CD4-positive, alpha-beta T cell treated with Interleukin-4 for 4 hours (primary cell): ENCODE data around the gene MYO15B.
A peak's percentile ranks its signal among the peaks of the same experiment; 100 is the strongest.
"Not testable (repeated sequence)": the region's sequence is repeated elsewhere in the genome, so short reads cannot be mapped to it uniquely, and the experiment has no call there.

Experiments used
- DNase-seq: peaks from one replicate; pipeline ENCODE4 v3.0.0-alpha.2; 2020

MYO15B gene

DNA sequence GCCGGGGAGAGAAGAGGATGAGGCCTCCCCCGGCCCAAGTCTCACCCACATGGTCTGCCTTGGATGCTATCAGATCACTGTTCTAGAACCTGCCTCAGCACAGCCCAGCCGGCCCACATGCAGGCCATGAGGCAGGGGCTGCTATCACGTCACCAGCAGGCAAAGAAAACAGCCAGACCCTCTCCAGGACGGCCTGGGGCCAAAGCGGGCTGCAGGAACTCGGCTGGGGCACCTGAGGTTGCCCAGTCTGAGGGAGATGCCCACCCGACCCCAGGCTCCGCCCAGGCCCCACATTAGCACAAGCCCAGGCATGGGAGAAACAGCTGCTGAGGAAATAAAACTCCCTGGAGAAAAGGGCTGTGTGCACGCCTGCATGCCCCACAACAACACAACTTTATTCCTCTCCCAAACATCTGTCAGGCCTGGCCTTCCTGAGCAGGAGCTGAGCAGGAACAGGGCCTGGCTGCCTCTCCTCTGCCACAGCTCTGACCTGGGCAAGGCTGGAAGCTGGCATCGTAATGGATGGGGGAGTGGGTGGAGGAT, 39.0 kb downstream of the MYO15B start:
- no peak for DNase-seq

DNA sequence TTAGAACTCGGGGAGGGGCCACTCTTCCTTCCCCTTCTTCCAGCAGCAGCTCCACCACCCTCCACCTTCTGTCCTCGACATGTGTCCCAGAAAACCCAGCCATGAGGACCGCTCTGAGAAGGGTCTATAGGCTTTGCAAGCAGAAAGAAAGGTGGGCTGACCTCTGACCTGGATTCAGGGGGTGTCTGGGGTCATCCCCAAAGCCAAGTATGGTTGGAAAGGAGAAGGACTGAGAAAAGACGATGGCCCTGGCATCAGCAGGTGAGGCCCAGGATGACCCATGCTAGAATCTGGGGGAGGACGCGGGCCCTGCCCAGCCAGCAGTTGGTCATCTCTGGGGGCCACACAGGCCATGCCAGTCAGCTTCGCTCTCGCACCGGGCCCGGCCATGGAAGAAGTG, 39.5 kb downstream of the MYO15B start:
- DNase-seq, result no peak

DNA sequence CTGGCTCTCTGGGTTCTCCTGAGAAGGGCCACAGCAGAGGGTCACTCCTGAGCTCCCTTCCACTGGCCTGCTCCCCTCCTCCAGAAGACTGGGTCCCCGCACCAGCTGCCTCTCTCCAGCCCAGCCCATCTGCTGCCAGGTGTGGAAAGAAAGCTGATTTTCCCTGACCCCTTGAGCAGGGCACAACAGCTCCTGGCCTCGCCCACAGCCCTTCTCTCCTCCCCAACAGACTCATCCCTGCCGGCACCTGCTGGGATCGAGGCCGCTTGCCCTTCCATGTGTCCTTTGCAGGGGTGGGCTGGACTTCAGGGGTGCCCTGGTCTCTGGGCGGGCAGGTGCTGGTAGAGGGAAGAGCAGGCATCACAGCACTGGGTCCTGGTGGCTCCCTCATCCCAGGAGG, 40.8 kb downstream of the MYO15B start:
- no peak for DNase-seq

DNA sequence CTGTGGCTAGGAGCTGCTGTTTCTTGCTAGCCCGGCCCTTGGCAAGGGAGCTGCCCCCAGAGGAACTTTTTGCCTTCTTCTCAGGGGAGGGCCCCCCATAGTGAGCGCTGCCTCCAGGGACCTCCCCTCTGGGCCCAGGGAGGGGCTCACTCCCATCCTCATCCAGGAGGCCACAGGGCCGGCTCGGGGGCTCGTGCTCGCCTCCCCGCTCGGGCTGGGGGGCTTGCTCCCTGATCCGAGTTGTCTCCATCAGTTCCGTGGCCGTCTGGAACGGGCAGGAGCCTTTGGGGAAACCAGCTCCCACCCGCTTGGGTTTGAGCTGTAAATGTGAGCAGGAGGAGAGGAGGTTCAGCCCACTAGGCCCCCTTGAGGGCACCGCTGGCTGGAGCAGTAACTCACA, 41.6 kb downstream of the MYO15B start:
- no peak for DNase-seq

DNA sequence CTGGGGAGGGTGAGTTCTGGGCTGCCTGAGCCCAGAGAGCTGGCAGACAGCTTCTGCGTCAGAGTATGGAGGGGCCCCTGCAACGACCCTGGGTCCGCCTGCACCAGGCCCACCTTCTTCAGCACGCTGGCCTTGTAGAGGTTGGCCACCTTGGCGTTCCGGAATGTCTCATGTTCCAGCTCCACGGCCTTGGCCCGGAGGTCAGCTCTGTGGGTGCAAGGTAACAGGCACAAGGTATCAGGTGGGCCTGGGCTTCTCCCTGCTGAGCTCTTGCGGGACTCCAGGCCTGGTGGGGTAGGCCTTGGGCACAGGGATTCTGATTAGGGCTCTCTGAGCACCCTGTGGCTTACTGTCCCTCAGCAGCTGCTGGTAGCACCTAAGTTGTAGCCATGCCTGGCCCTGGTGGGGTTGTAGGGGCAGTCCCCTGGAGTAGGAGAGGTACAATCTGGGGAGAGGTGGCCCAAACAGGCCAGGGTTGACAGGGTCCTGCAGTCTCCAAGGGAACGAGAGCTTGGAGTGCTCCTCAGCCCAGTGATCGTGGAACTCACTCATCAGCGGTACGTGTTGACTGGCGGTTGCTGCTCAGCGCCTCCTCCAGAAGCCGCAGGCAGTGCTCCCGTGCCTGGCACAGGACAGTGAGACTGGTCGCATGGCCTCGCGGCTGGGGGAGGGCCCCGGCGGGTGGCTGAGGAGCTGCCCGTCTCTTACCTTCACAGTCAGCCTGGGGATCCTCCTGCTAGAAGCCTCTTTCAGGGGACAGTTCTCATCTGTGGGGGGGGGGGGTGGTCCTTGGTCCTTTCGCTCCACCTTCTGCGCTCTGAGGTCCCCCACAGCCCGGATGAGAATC, 42.7 kb downstream of the MYO15B start:
- DNase-seq, result no peak

DNA sequence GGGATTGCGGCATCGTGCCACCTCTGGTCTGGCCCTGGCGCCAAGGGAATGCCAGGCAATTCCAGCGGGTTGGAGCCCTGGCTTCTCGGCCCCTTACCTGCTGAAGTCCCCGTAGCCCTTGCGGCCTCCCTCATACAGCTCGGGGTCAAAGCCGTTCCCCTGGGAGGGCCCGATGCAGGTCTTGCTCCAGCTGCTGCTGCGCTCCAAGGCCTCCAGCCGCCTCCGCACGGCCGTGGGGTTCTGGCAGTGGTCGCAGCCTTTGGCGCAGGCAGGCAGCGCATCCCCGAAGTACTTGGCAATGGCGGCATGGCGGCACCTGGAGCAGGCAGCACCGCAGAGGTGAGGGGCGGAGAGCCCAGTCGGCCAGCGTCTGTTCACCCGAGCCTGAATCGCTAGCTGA, 43.8 kb downstream of the MYO15B start:
- DNase-seq, result no peak

DNA sequence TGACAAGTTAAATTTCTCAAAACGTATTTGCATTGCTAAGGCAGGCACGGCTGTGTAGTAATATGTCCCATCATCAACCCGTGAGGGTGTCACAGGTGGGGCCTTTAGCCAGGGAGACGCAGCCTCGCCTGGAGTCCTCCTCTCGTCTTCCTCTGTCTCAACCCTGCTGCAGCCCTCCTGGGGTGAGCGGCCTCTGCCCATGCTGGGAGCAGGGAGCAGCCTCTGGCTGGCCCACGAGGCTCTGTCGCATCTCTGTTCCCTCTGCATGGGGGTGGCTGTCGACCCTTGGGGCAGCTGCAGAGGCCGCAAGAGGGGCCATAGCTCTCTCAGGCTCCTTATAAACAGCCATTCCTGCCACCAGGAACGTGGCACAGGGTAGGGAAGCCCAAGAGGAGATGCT, 44.8 kb downstream of the MYO15B start:
- DNase-seq, result no peak

DNA sequence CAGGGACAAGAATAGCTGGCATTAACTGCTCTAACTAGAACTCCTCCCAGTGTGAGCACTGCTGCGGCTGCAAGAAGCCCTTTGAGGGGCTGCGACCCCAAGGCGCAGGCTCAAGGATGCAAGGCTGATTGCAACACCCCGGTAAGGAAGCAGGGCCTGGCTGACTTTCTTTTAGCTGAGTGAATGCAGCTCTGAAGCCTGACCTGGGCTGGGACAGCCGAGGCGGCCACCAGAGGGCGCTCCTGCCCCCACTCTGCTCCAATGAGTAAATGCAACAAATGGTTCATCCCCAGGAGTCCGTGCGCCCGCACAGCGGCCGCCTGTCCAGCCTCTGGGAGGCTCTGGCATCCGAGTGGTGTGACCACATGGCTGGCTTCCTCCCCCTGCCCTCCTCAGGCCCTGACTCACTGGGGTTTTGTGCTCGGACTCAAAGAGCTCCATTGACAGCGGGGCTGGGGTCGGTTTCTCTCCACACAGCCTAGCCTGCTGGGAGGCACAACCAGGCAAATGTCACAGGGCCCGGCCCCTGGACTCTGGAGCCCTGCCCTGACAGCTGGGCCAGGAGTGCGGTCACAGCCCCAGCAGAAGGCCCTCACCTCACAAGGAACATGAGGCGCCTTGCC, 45.4 kb downstream of the MYO15B start, which contains the start of gene SMIM5:
Gene SMIM5, plus strand, starts transcription at position 572 of the 623 bp plus-strand sequence. CDS start 6,768 bp downstream, outside the sequence.
- peak; percentile 77 for DNase-seq

DNA sequence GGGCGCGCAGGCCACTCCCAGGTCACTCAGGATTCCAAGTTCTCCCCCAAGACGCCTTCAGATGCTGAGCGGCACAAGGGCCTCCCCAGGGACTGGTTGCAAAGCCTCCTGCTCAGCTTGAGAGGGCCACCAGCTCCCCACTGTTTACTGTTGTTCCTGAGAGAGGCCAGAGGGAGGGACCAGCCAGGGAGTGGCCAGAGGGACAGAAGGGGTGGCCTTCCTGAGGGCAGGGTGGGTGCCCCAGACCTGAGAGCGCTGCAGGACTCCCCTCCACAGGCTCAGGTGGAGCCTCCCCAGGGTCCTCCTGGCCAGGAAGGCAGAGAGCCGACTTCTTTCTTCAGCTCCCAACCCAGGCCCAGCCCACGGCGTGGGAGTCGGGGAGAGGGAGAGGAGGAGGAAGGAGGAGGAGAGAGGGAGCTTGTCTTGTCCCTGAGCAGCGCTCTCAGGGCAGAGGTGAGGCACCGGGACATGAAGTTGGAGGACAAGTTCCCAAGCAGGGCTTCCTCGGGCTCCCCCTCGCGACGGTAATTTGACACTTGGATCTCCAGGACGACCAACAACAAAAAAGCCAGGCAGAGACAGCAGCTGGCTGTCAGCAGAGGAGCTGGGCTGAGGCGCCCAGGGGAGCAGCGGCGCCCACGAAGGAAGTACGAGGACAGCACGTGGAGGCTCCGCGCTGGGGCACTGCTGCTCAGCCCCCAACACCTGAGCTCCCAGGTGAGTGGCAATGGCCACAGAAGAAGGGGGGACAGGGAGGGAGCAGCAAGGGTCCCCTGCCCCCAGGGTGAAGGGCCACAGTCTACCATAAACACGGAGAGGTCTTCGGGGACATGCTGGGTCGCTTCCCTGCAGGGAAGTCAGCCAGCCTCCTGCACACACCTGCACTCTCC, 46.1 kb downstream of the MYO15B start:
- peak; percentile 29 for DNase-seq

DNA sequence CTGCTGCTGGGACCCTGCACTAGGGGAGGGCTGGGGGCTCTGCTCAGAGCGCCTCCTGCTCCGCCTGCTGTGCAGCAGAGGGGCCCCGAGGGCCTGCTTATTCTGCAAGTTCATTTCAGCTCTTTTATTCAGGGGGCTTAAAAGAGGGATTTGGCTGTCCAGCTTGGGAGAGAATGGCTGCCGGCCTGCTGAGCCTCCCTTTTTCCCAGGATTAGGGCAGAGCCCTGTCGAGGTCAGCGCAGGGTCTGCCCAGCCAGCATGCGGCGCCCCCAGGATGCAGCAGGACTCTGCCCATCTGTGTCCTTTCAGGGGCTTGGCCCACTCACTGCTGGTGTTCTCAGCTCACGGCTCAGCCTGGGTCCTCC, 46.8 kb downstream of the MYO15B start:
- DNase-seq, result no peak

DNA sequence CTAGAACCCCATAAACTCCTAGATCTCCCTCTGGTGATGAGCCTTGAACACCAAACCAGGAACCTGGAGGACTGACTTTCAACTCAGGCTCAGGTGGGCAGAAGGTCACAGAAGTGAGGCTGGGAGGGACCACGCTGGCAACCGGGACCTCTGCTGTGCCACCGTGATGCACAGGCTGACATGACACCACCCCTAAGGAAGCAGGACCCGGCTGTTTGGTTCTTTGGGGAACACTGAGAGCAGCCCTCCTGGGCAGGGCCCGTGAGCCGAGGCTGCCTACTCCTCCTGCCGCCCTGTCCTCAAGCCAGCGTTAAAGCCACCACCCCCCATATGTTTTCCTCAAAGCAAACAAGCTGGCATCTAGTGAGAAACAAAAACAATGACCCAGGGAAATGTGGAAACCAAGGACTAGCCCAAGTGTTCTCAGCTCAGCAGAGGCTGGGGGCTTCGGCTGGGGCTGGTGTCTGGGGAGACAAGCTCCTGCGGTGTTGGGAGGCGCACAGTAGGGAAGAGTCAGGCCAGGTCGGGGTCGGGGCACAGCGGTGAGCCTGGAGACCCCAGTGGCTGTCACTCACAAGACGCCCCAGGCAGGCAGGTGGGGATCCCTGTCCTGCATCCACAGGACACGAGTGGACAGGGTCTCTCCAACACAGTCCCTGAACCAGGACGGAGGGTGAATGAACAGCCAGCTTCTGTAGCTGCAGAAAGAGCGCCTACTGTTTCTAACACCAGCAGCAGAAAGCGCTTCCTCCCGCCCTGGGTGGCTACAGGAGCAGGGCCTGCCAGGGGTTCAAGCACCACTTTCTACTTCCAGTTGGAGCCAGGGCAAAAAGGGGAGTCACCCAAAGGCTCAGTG, 47.4 kb downstream of the MYO15B start:
- no peak for DNase-seq

DNA sequence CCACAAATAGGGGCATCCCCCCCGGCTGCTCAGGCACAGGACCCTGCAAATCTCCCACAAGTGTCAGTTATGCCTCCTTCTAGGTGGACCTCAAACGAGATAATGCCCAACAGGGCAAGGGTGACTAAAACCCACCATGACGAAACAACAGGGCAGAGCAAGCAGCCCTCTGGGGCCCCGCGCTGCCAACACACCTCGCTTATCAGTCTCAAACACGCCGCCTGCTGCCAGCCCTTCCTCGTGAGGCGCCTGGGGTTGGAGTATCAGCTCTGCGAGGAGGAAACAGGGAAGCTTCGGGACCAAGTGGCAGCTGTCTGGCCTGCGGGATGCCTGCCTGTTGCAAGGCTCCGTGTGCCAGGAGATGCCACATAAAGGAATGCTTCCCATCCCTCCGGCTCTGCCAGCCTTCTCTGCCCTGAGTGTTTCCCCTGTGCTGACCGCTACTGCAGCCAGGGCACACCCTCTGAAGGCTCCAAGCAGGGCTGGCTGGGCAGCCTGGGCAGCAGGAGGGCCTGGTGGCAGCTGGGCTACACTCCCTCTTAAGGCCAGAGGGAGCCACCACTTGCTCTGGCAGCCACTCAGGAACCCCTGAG, 48.1 kb downstream of the MYO15B start:
- DNase-seq, result no peak

DNA sequence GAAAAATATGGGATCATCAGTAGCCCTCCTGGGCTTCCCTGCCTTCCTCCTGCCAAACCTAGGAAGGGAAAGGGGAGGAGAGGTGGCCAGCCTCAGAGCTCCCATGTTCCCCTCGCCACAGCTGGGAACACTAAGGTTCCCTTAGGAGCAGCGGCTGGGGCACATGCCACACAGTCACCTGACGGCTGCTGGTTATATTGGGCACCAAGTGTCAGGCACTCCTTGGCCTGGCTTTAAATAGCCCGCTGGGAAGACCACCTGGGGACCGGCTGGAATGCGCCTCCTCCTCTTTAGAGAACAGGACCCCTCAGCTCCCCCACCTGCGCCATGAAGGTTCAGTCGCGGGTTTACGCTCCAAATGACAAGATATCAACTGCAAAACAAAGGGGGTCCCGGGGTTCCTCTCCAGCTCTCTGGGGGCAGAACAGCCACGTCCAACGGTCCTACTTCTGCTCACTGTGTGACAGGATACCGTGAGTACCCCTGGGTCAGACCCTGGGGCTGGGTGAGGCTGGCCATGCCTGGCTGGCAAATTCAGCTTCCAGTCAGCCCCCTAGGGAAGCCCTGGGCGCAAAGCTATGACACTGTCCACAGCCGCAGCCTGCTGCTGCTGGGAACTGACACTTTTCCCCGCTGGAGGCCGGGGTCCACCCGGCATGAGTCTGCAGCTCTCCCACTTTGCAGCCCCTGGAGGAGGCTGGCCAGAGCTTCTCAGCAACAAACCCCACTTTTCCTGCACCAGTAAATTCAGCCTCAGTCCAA, 49.0 kb downstream of the MYO15B start:
- DNase-seq, result no peak

DNA sequence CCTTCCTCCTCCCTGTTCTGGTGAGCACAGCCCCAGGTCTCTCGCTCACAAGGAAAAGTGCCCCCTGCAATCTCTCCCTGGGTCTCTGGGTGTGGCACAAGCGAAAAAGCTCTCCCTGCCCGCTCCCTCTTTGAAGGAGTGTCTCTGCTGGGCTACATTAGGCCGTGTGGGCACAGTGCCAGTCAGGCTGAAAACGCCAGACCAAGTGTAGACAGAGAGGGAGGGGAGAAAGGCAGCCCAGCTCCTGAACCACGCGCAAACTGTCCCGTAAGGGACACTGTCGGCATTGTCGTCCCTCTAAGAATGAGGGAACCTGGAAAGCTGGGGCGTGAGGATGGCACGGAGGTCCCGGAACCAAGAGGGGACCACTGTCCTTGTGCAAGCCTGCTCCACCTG, 49.5 kb downstream of the MYO15B start:
- no peak for DNase-seq

DNA sequence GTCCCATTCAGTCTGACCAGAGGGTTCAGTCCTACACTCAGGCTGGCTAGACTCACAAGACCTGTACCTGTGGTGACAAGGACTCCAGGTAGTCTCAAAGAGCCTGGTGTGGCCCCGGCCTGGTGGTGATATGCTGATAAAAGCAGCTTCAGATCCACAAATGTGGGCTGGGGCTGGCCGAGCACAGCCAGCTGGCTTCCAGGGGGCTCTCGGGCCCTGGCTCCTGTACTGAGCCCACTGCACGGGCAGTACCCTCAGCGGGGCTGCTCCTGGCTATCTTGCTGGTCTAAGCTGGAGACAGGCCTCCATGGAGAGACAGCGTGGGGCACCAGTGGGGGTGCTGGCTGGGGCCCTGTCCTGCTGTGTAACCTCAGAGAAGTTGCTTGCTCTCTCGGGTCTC, 50.0 kb downstream of the MYO15B start:
- no peak for DNase-seq

DNA sequence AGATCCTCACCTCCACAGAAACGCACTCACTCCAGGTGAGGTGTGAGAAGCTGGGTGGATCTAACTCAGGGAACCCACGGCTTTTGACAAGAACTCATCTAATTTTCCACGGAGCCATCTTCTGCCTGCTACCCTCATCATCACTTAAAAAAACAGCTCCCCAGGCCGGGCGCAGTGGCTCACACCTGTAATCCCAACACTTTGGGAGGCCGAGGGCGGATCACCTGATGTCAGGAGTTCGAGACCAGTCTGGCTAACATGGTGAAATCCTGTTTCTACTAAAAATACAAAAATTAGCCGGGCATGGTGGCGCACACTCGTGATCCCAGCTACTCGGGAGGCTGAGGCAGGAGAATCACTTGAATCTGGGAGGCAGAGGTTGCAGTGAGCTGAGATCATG, 50.4 kb downstream of the MYO15B start:
- not testable (repeated sequence) for DNase-seq

DNA sequence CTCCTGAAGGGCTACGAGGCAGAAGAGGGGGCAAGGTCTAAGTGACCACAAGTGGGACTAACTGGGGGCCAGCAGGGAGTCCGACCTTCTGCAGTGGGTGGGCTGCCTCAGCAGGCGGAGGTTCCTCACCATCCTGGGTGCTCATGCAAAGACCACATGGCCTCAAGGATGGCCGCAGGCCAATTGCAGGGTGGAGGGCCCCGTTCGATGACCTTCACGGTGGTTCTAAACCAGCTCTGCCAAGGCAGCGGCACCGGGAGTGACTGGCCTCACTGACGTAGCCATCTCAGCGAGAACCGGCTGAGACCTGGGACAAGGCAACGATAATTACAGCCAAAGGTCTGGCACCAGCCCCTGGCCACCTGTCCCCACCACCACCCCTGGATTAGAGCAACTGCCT, 51.3 kb downstream of the MYO15B start:
- DNase-seq, result no peak

DNA sequence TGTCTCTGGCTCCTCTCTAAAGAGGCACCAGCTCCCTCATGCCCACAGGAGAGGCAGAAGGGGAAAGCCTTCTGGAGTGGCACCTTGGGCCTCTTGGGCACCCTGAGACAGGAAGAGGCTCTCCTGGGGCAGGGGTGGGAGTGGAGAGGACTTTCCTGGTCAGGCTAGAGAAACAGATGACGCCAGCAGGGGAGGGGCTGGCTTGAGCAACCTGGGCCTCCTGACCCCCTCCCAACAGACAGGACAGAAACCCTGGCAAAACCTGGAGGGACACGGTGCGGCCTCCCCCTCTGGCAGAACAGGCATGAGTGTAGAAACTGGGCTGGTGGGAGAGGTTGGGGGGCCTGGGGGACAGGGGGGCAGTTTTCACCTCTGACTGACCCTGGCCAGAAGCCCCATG, 51.7 kb downstream of the MYO15B start:
- no peak for DNase-seq

DNA sequence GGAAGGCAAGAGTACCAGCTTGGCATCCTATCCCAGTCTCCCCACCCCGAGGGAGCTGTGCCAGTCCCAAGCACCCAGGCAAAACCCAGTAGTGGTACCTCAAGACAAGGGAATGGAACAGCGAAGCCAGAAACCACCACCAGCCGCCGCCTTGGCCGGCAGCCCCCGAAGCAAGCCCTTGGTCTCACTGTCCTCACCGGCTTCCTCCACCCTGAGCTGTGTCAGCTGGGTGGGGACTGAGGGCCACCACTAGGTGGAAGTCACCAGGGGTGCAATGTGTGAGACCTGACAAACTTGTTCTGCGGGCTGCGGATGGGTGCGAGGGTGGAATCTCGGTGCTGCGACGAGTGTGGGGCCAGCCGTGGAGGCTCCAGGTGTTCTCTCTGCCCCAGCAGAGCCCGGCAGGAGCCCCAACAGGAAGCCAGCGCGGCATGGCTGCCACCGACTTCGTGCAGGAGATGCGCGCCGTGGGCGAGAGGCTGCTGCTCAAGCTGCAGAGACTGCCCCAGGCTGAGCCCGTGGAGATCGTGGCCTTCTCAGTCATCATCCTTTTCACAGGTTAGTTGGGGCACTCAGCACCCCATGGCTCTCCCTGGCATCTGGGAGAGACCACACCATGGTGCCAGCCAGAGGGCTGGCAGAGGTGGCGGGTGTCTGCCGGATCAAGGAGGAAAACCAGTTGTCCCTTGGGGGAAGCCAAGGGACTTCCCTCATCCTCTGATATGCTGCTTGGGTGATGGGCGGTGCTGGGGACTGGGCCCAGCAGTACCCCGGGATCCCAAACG, 52.4 kb downstream of the MYO15B start:
- no peak for DNase-seq

DNA sequence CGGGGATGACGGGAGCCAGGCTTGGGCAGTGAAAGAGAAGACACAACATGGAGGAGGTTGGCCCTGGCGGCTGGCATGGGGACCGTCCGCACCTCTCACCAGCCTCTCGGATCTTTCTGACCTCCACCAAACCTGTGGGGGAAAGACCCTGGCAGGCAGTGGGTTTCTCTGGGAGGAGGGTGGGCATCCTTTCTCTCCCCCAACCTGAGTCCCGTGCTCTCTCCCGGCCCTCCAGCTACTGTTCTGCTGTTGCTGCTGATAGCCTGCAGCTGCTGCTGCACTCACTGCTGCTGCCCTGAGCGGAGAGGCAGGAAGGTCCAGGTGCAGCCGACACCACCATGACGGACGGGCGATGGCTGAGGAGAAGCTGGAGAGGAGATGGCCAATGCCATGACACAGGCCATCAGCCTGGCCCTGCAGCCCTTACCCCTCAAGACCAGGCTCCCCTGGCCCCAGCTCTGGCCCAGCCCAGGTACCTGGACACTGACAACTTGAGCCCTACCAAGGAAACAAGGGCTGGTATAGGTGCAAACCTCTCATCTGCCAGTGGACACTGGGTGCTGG, 53.0 kb downstream of the MYO15B start:
- no peak for DNase-seq
